Measurements from ENCODE around the gene TRIM47. TPM values are rescaled to one million over a fixed set of nuclear protein-coding genes. Genes with fewer than 3 reads are reported as not detected.

The TRIM47 gene
- total RNA-seq, 1 experiment from 2014 or later = 25.7 TPM

DNA sequence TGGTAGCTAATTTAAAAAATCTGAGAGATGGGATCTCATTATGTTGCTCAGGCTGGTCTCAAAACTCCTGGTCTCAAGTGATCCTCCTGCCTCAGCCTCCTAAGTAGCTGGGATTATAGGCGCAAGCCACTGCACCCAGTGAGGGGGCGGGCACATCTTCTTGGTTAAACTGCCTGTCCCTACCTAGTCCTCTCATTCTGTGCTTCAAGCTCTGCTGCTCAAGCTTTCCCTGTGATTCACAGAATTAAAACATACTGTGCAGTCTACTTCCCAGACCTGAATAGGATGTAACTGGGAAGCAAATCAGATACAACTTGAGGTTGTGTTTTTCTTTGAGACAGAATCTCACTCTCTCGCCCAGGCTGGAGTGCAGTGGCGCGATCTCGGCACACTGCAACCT, 24.0 kb upstream of the TRIM47 start:
- no peak for DNase-seq (ENCODE audit: unreplicated experiment)
- Mint-ChIP-seq H3K9me3 (ENCODE audit: unreplicated experiment) (no peaks in the 10 kb centered on the region), H3K4me3 (ENCODE audit: unreplicated experiment) (no peak overlapping the region), H3K27me3 (ENCODE audit: insufficient read depth, unreplicated experiment) (no peaks in the 10 kb centered on the region), H3K36me3 (ENCODE audit: insufficient read depth, unreplicated experiment) (peaks cover 31% of the 10 kb centered on the region), H3K27ac (ENCODE audit: low read depth, unreplicated experiment) (no peak overlapping the region), H3K4me1 (ENCODE audit: insufficient read depth, unreplicated experiment) (no peaks in the 10 kb centered on the region)
- POLR2A ChIA-PET = interaction anchor here (1.5 to 4.6 kb wide), 2 partner anchors 25 to 122 kb away, joined by 4 to 34 read pairs; partner anchors contain the start of gene TRIM47
- intact Hi-C loops (cut with micrococcal nuclease) = no loop called here
- CTCF ChIA-PET = interaction anchor here (0.6 kb wide), 1 partner anchor 112 kb away, joined by 4 read pairs; no protein-coding TSS in a partner anchor
- TF ChIP-seq, protein P1, sequence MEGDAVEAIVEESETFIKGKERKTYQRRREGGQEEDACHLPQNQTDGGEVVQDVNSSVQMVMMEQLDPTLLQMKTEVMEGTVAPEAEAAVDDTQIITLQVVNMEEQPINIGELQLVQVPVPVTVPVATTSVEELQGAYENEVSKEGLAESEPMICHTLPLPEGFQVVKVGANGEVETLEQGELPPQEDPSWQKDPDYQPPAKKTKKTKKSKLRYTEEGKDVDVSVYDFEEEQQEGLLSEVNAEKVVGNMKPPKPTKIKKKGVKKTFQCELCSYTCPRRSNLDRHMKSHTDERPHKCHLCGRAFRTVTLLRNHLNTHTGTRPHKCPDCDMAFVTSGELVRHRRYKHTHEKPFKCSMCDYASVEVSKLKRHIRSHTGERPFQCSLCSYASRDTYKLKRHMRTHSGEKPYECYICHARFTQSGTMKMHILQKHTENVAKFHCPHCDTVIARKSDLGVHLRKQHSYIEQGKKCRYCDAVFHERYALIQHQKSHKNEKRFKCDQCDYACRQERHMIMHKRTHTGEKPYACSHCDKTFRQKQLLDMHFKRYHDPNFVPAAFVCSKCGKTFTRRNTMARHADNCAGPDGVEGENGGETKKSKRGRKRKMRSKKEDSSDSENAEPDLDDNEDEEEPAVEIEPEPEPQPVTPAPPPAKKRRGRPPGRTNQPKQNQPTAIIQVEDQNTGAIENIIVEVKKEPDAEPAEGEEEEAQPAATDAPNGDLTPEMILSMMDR (IDR thresholded peaks at IDR 0.05; ENCODE audit: unreplicated experiment) = no peak
- no TSS peak for BruUV-seq (replicated peaks)

DNA sequence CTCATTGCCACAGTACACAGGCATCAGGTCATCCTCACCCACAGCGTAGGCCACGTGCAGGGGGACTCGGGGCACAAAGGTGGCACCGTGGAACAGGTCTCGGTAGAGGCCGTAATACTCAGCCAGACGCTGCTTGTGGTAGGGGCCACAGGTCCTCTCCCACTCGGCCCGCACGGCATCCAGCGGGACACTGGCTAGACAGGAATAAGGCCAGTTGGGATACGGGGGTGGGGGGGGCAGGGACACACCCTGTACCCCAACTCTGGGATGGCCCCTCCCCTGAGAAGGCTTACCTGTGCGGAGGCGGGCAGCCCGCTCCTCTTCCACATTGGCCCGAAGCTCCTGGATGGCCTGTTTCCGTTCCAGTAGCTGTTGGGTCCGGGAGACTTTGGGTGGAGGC, 23.3 kb upstream of the TRIM47 start:
- peaks cover 31% of the 10 kb centered on the region for H3K36me3 Mint-ChIP-seq (ENCODE audit: insufficient read depth, unreplicated experiment)
- intact Hi-C loops (cut with micrococcal nuclease) = no loop called here
- no peak overlapping the region for H3K4me3 Mint-ChIP-seq (ENCODE audit: unreplicated experiment)
- H3K27me3 Mint-ChIP-seq (ENCODE audit: insufficient read depth, unreplicated experiment) = no peaks in the 10 kb centered on the region
- no peaks in the 10 kb centered on the region for H3K9me3 Mint-ChIP-seq (ENCODE audit: unreplicated experiment)
- no peak overlapping the region for H3K27ac Mint-ChIP-seq (ENCODE audit: low read depth, unreplicated experiment)
- CTCF ChIA-PET = no interaction called here
- POLR2A ChIA-PET = interaction anchor here (4.6 kb wide), 1 partner anchor 25 kb away, joined by 34 read pairs; the partner anchor contains the start of gene TRIM47
- DNase-seq (ENCODE audit: unreplicated experiment) = no peak
- H3K4me1 Mint-ChIP-seq (ENCODE audit: insufficient read depth, unreplicated experiment) = no peaks in the 10 kb centered on the region
- TF ChIP-seq, protein P1 (IDR thresholded peaks at IDR 0.05; ENCODE audit: unreplicated experiment) = no peak
- no TSS peak for BruUV-seq (replicated peaks)

DNA sequence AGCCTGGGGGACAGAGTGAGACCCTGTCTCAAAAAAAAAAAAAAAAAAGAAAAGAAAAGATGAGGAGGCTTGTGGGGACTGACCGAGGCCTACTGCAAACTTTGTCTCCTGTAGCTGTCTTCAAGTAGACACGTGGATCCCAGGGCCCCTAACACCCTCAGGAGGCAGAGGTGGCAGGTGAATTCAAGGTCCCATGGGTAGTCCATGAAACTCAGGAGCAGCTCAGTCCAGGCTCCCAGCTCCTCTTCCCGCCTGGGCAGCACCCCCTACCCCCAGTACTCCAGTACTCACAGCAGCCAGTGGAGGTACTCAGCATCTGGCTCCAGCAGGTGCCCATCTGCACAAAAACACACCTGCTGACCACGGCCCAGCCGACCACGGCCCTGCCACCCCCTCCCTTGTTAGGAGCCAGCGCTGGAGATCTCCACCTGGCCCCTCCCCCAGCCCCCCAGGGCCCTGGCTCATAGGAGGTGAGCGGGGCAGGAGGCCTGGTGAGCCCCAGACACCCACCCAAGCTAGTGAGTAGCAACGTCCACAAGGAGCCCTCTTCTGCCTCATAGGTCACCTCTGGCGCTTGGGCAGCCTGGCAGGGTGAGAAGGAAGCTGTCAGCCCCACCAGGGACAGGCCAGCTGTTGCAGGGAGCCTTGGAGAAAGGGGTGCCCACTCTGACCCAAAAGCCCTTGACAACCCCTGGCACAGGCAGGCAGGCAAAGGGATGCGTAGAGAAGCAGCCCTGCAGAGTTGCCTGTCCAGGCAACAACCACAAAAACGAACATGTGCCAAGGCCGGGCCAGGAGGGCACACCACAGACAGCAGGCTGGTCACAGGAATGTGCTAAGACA, 22.5 kb upstream of the TRIM47 start:
- ChIA-PET CTCF (interaction anchor here (0.7 kb wide), 1 partner anchor 497 kb away, joined by 3 read pairs; no protein-coding TSS in a partner anchor), POLR2A (interaction anchor here (0.6 to 0.7 kb wide), 2 partner anchors 116 to 202 kb away, joined by 3 read pairs; partner anchors contain the start of gene UNK)
- H3K9me3 Mint-ChIP-seq (ENCODE audit: unreplicated experiment) = no peaks in the 10 kb centered on the region
- BruUV-seq (replicated peaks) = no TSS peak
- no peaks in the 10 kb centered on the region for H3K27me3 Mint-ChIP-seq (ENCODE audit: insufficient read depth, unreplicated experiment)
- no peak for DNase-seq (ENCODE audit: unreplicated experiment)
- H3K4me1 Mint-ChIP-seq (ENCODE audit: insufficient read depth, unreplicated experiment) = no peaks in the 10 kb centered on the region
- intact Hi-C loops (cut with micrococcal nuclease) = no loop called here
- H3K27ac Mint-ChIP-seq (ENCODE audit: low read depth, unreplicated experiment) = no peak overlapping the region
- peaks cover 31% of the 10 kb centered on the region for H3K36me3 Mint-ChIP-seq (ENCODE audit: insufficient read depth, unreplicated experiment)
- H3K4me3 Mint-ChIP-seq (ENCODE audit: unreplicated experiment) = no peak overlapping the region
- TF ChIP-seq, protein P1 (IDR thresholded peaks at IDR 0.05; ENCODE audit: unreplicated experiment) = no peak

DNA sequence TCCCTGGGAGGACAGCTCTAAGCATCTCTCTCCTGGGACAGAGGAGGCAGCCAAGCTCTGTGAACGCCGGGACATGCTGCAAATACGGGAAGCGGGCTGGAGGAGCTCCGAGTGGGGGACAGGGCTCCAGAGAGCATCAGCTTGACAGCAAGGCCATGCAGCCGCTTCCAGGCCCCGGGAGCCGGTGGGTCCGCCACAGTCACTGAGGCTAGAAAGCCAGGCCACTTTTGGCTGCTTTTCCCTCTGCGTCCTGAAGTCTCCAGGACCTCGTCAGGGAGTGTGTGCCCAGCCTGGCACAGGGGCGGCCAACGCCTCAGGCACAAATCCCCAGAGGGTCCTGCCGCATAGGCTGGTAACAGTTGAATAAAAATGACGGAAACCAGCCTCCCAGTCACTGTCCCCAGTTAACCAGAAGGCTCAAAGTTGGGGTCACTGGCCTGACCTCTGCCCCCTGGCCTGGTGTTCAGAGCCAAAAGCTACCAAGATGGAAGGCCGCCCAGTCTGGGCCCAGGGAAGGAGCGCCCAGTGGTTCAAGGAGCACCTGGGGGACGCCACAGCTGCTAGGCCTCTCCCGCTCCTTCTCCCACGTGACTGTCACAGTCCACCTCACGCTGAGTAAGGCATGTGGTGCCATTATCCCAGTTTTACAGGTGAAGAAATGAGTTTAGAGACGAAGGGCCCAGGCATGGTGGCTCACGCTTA, 21.5 kb upstream of the TRIM47 start:
- intact Hi-C loops (cut with micrococcal nuclease) = no loop called here
- H3K4me3 Mint-ChIP-seq (ENCODE audit: unreplicated experiment) = no peak overlapping the region
- no peak overlapping the region for H3K27ac Mint-ChIP-seq (ENCODE audit: low read depth, unreplicated experiment)
- TF ChIP-seq, protein P1 (IDR thresholded peaks at IDR 0.05; ENCODE audit: unreplicated experiment) = no peak
- peaks cover 31% of the 10 kb centered on the region for H3K36me3 Mint-ChIP-seq (ENCODE audit: insufficient read depth, unreplicated experiment)
- BruUV-seq (replicated peaks) = no TSS peak
- no peaks in the 10 kb centered on the region for H3K27me3 Mint-ChIP-seq (ENCODE audit: insufficient read depth, unreplicated experiment)
- no peaks in the 10 kb centered on the region for H3K9me3 Mint-ChIP-seq (ENCODE audit: unreplicated experiment)
- ChIA-PET CTCF (interaction anchor here (0.7 kb wide), 1 partner anchor 498 kb away, joined by 3 read pairs; no protein-coding TSS in a partner anchor), POLR2A (interaction anchor here (0.6 to 1.0 kb wide), 2 partner anchors 23 to 115 kb away, joined by 3 read pairs; partner anchors contain the start of gene UNK)
- DNase-seq (ENCODE audit: unreplicated experiment) = no peak
- H3K4me1 Mint-ChIP-seq (ENCODE audit: insufficient read depth, unreplicated experiment) = peaks cover 8% of the 10 kb centered on the region
